Retinal pigment epithelial cell (primary cell): ENCODE data around the gene NOX4.

Source experiments
- DNase-seq: peaks from one replicate; pipeline ENCODE4 v3.0.0-alpha.2; 2010; ENCODE audit warnings: low read depth
- H3K4me3 ChIP-seq: 2 replicates; pipeline ENCODE4 v1.5.1; 2011; ENCODE audit warnings: mild to moderate bottlenecking, low read length, control low read depth, moderate library complexity
- CTCF ChIP-seq: conservative IDR thresholded peaks from 2 replicates; pipeline ENCODE4 v1.5.1; 2011; ENCODE audit warnings: low read depth, low read length, control low read depth, inconsistent platforms

Gene NOX4

GRCh38 chr11:89477175-89477574 is 14.0 kb downstream of the NOX4 start:
- no peak for TF ChIP-seq CTCF
- DNase-seq, result no peak
- H3K4me3 ChIP-seq, result no peak overlapping the region

DNA sequence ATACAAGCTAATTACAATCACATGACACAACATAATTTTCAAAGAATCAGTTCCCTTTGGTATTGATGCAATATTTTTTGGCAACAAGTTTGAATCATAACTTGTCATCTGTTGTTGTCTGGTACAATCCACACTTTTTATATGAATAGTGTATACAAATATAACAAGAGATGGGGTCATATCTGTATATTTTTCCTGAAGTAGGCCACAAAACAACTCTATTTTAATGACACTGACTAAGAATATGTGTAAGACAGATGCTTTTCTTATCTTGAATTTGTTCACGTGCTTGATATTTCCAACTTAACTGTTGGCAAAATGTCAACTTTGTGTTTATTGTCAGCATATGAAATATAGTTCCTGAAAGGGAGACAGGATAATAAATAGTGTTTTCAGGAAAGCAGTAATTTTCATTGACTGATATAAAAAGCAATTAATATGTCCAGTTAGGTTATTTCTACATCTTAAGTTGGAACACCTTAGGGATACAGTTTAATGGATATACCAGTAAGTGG is 27.9 kb downstream of the NOX4 start:
- no peak for DNase-seq
- TF ChIP-seq CTCF, result no peak
- H3K4me3 ChIP-seq, result no peak overlapping the region

- no peak overlapping the region for H3K4me3 ChIP-seq
- DNase-seq, result no peak
- no peak for TF ChIP-seq CTCF
Measured at GRCh38 chr11:89458716-89459115, 32.5 kb downstream of the NOX4 start.

DNA sequence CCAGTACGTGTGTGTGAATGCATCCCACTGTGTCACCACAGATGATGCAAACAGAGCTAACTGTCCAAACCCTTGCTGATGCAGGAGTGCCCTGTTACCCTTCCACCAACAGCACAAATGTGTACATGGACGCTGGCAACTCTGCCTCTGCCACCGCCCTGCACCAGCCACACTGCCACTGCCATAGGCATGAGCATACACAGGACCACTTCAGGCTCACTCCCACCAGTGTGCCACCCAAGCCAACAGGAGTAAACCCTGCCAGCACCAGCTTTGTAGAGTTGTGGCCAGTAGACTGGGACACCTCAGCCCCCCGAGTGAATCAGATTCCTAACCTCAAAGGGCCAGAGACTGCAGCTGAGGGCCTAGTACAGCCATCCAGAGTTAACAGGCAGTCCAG is 34.0 kb downstream of the NOX4 start:
- TF ChIP-seq CTCF, result no peak
- DNase-seq, result no peak
- no peak overlapping the region for H3K4me3 ChIP-seq

GRCh38 chr11:89456681-89457080 is 34.5 kb downstream of the NOX4 start:
- no peak for DNase-seq
- no peak for TF ChIP-seq CTCF
- H3K4me3 ChIP-seq, result no peak overlapping the region

DNA sequence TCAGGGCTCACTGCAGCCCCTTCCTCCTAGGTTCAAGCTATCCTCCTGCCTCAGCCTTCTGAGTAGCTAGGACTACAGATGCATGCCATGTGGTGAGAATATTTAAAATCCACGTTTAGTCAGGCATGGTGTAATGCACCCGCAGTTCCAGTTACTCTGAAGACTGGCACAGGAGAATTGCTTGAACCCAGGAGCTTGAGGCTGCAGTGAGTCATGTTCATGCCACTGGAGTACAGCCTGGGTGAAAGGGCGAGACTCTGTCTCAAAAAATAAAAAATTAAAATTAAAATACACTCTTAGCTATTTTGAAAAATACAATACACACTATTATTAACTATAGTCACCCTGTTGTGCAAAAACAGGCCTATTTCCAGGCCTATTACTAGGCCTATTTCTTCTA is 38.4 kb downstream of the NOX4 start:
- TF ChIP-seq CTCF, result no peak
- no peak for DNase-seq
- H3K4me3 ChIP-seq, result no peak overlapping the region

GRCh38 chr11:89447845-89448244 is 43.3 kb downstream of the NOX4 start:
- no peak overlapping the region for H3K4me3 ChIP-seq
- no peak for DNase-seq
- no peak for TF ChIP-seq CTCF
